ENCODE data around the gene FRMPD4. TPM values are rescaled to one million over a fixed set of nuclear protein-coding genes. Genes with fewer than 3 reads are reported as not detected.

The FRMPD4 gene
- total and polyA plus RNA-seq, 2 of the 13 experiments (the other 11 are each of a cell fraction or from before 2014, with no cell fraction given) = not detected

GRCh38 chrX:12240491-12240890, 102.2 kb downstream of the FRMPD4 start (continued):
- no peak for TF ChIP-seq KAT2B (IDR thresholded peaks at IDR 0.05; ENCODE audit: borderline replicate concordance, low read depth, low read length)
- no peak for TF ChIP-seq ZNF577 (CRISPR knock-in tag; IDR thresholded peaks at IDR 0.05; ENCODE audit: borderline replicate concordance, low read depth)
- no peak for TF ChIP-seq ZNF17 (CRISPR knock-in tag; IDR thresholded peaks at IDR 0.05)
- TF ChIP-seq, protein P1, sequence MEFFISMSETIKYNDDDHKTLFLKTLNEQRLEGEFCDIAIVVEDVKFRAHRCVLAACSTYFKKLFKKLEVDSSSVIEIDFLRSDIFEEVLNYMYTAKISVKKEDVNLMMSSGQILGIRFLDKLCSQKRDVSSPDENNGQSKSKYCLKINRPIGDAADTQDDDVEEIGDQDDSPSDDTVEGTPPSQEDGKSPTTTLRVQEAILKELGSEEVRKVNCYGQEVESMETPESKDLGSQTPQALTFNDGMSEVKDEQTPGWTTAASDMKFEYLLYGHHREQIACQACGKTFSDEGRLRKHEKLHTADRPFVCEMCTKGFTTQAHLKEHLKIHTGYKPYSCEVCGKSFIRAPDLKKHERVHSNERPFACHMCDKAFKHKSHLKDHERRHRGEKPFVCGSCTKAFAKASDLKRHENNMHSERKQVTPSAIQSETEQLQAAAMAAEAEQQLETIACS (CRISPR knock-in tag; IDR thresholded peaks at IDR 0.05) = no peak

DNA sequence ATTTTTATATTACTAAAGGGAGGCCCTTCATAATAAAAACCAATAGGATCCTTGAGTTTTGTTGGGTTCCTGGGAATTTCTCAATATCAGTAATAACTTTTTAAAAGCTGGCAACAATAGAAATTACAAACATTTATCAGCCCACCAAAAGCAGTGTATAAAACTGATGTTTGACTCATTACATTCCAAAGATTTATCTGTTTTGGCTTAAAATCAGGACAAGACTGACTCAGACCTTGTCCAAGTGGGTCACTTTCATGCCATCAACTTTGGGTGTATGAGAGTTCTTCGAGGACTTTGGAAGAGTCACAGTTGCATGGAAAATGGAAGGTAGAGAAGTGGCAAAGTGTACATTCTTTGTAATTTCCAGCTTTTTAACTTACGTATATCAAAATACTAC, 102.8 kb downstream of the FRMPD4 start:
- Histone ChIP-seq H3K4me3 (replicated peaks in 1 of 3; ENCODE audit: insufficient read depth in 1 of 3, low read depth in 2 of 3, low read length in 3 of 3) (no peak overlapping the region), H3K9me3 (ENCODE audit: low read length) (no peaks in the 10 kb centered on the region), H3K4me2 (ENCODE audit: low read depth, low read length) (no peak overlapping the region), H3K9ac (ENCODE audit: insufficient read depth, low read depth, low read length) (no peak overlapping the region), H4K20me1 (ENCODE audit: insufficient read depth, low read length) (no peaks in the 10 kb centered on the region), H2AFZ (ENCODE audit: low read length) (no peak overlapping the region), H3K27ac (ENCODE audit: extremely low read length, insufficient read depth, low read length) (no peak overlapping the region), H3K4me1 (ENCODE audit: insufficient read depth, low read length) (no peaks in the 10 kb centered on the region), H3K36me3 (replicated peaks in 1 of 2; ENCODE audit: control insufficient read depth in 1 of 2, insufficient read depth in 2 of 2, low read length in 2 of 2) (no peaks in the 10 kb centered on the region), H3K79me2 (ENCODE audit: insufficient read depth, low read length) (no peaks in the 10 kb centered on the region), H3K27me3 (ENCODE audit: control insufficient read depth in 1 of 2, insufficient read depth in 2 of 2, low read length in 2 of 2) (no peaks in the 10 kb centered on the region)
- CTCF ChIA-PET (ENCODE audit: low intra/inter-chr PET ratio, low total read pairs) = no interaction called here
- in situ Hi-C loops (cut with HindIII; ENCODE audit: extremely low pct_ligation_motif_present, low pct_unique_long_range_greater_than_20kb) (no loop called here), intact Hi-C loops (cut with micrococcal nuclease; ENCODE audit: unreplicated experiment) (no loop called here)
- FAIRE-seq (no peak), ATAC-seq (no peak), DNase-seq (ENCODE audit: low spot score) (no peak)
- no TSS peak for BruUV-seq (replicated peaks)
- 46% methylated on average over 2 of the region's 2 CpGs for WGBS (ENCODE audit: low lambda C conversion rate)
- POLR2A ChIA-PET = no interaction called here
- TF ChIP-seq ZNF547 (CRISPR knock-in tag; IDR thresholded peaks at IDR 0.05) (no peak), ZKSCAN5 (CRISPR knock-in tag; IDR thresholded peaks at IDR 0.05) (no peak), GABPA (IDR thresholded peaks at IDR 0.05; ENCODE audit: low read depth, low read length) (no peak), GABPA (CRISPR knock-in tag; IDR thresholded peaks at IDR 0.05; ENCODE audit: low read depth) (no peak), ZFP36 (IDR thresholded peaks at IDR 0.05; ENCODE audit: borderline replicate concordance, low read depth, low read length, partially characterized antibody) (no peak), PRDM4 (CRISPR knock-in tag; IDR thresholded peaks at IDR 0.05; ENCODE audit: borderline replicate concordance) (no peak), ZNF775 (CRISPR knock-in tag; IDR thresholded peaks at IDR 0.05; ENCODE audit: borderline replicate concordance) (no peak), DR1 (CRISPR knock-in tag; IDR thresholded peaks at IDR 0.05) (no peak)
- TF ChIP-seq, protein P2, sequence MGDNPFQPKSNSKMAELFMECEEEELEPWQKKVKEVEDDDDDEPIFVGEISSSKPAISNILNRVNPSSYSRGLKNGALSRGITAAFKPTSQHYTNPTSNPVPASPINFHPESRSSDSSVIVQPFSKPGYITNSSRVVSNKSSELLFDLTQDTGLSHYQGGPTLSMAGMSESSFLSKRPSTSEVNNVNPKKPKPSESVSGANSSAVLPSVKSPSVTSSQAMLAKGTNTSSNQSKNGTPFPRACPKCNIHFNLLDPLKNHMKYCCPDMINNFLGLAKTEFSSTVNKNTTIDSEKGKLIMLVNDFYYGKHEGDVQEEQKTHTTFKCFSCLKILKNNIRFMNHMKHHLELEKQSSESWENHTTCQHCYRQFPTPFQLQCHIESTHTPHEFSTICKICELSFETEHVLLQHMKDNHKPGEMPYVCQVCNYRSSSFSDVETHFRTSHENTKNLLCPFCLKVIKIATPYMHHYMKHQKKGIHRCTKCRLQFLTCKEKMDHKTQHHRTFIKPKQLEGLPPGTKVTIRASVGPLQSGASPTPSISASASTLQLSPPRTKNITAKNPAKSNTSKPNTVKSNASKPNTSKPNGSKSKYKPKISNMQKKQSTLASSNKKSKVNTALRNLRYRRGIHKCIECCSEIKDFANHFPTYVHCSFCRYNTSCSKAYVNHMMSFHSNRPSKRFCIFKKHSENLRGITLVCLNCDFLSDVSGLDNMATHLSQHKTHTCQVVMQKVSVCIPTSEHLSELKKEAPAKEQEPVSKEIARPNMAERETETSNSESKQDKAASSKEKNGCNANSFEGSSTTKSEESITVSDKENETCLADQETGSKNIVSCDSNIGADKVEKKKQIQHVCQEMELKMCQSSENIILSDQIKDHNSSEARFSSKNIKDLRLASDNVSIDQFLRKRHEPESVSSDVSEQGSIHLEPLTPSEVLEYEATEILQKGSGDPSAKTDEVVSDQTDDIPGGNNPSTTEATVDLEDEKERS (CRISPR knock-in tag; IDR thresholded peaks at IDR 0.05) = no peak
- TF ChIP-seq, protein P3, sequence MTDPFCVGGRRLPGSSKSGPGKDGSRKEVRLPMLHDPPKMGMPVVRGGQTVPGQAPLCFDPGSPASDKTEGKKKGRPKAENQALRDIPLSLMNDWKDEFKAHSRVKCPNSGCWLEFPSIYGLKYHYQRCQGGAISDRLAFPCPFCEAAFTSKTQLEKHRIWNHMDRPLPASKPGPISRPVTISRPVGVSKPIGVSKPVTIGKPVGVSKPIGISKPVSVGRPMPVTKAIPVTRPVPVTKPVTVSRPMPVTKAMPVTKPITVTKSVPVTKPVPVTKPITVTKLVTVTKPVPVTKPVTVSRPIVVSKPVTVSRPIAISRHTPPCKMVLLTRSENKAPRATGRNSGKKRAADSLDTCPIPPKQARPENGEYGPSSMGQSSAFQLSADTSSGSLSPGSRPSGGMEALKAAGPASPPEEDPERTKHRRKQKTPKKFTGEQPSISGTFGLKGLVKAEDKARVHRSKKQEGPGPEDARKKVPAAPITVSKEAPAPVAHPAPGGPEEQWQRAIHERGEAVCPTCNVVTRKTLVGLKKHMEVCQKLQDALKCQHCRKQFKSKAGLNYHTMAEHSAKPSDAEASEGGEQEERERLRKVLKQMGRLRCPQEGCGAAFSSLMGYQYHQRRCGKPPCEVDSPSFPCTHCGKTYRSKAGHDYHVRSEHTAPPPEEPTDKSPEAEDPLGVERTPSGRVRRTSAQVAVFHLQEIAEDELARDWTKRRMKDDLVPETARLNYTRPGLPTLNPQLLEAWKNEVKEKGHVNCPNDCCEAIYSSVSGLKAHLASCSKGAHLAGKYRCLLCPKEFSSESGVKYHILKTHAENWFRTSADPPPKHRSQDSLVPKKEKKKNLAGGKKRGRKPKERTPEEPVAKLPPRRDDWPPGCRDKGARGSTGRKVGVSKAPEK (CRISPR knock-in tag; IDR thresholded peaks at IDR 0.05; ENCODE audit: borderline replicate concordance) = no peak

Measured in HepG2 (cell line).